Epithelial cell of esophagus (primary cell): ENCODE results near the gene NOL9.

Source experiments
- DNase-seq: peaks from one replicate; pipeline ENCODE4 v3.0.0; 2010; ENCODE audit warnings: low read depth
- H3K4me3 ChIP-seq: 2 replicates; pipeline ENCODE4 v1.5.1; 2011; ENCODE audit warnings: mild to moderate bottlenecking, low read length, control low read depth
- TF ChIP-seq, protein P1 (sequence below): IDR thresholded peaks from 2 replicates; pipeline ENCODE4 v1.5.1; 2011; ENCODE audit warnings: low read depth, mild to moderate bottlenecking, low read length, control low read depth, inconsistent platforms; ENCODE audit not compliant: insufficient read depth; ENCODE audit errors: missing control alignments

Gene NOL9

GRCh38 chr1:6519935-6520671, 34.2 kb downstream of the NOL9 start:
- no peak overlapping the region for H3K4me3 ChIP-seq
- DNase-seq: peak; percentile 91
- TF ChIP-seq, protein P1, sequence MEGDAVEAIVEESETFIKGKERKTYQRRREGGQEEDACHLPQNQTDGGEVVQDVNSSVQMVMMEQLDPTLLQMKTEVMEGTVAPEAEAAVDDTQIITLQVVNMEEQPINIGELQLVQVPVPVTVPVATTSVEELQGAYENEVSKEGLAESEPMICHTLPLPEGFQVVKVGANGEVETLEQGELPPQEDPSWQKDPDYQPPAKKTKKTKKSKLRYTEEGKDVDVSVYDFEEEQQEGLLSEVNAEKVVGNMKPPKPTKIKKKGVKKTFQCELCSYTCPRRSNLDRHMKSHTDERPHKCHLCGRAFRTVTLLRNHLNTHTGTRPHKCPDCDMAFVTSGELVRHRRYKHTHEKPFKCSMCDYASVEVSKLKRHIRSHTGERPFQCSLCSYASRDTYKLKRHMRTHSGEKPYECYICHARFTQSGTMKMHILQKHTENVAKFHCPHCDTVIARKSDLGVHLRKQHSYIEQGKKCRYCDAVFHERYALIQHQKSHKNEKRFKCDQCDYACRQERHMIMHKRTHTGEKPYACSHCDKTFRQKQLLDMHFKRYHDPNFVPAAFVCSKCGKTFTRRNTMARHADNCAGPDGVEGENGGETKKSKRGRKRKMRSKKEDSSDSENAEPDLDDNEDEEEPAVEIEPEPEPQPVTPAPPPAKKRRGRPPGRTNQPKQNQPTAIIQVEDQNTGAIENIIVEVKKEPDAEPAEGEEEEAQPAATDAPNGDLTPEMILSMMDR: no peak

DNA sequence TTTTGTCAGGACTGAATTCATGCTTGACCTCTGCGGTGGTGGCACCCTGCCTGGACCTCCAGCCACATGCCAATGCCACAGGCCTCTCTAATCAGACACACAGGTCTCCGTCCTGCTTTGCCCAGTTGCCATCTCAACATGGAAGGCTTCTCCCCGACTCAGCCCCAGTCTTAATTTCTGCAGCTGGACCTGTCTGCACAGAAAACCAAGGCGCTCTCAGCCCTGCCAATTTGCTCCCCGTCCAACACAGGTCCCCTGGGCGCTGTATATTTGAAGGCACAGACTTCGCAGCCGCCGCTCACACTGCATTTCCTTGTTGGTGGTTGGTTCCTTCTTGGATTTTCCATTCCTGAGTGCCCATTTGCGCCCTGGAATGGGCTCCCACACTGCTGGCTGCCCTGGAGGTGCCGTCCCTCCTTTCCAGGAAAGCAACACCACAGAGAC, 34.8 kb downstream of the NOL9 start:
- TF ChIP-seq, protein P1: no peak
- no peak overlapping the region for H3K4me3 ChIP-seq
- DNase-seq: no peak

- no peak overlapping the region for H3K4me3 ChIP-seq
- DNase-seq: peak; percentile 55
- TF ChIP-seq, protein P1: no peak
Measured at GRCh38 chr1:6517435-6517851, 36.9 kb downstream of the NOL9 start.

- H3K4me3 ChIP-seq: no peak overlapping the region
- TF ChIP-seq, protein P1: no peak
- no peak for DNase-seq
Measured at GRCh38 chr1:6515771-6516170, 38.5 kb downstream of the NOL9 start.

DNA sequence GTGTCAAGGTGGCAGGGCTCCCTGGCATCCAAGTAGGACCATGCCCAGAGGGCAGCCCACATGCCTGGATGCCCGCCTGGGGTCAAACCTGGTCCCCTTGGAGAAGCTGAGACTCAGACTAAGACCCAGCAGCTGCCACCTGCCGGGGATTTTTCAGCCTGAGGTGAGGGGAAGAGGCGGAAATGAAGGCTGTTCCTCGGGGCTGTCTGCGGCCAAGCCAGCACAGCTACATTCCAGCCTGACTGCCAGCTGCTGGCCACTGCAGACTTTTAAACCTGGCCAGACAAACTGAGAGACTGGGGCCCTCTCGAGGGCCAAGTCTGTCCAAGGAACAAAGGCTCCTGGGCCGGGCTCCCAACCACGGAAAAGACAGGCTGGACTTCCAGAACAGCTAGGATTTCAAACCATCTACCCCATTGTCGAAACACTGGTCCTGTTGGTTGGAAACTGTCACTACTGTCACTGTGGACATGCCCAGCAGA, 41.0 kb downstream of the NOL9 start:
- TF ChIP-seq, protein P1: peak; percentile 16
- DNase-seq: peak; percentile 56
- no peak overlapping the region for H3K4me3 ChIP-seq

- TF ChIP-seq, protein P1: no peak
- DNase-seq: no peak
- no peak overlapping the region for H3K4me3 ChIP-seq
Measured at GRCh38 chr1:6512908-6513280, 41.4 kb downstream of the NOL9 start.

GRCh38 chr1:6512245-6512907, 41.9 kb downstream of the NOL9 start:
- TF ChIP-seq, protein P1: no peak

More at GRCh38 chr1:6512245-6512907, 41.9 kb downstream of the NOL9 start:
- no peak for DNase-seq
- no peak overlapping the region for H3K4me3 ChIP-seq
